SK-N-MC (cell line): ENCODE data around the gene EZH2.

ENCODE experiments used
- EZH2 ChIP-seq: fragments of 200-600 bp; sonication (generic); IDR thresholded peaks from one replicate; pipeline ENCODE4 v1.6.1; 2017; ENCODE audit warnings: antibody characterized with exemption
- FOXP2 ChIP-seq: optimal IDR thresholded peaks from 2 replicates; pipeline ENCODE3; 2011; ENCODE audit warnings: mild to moderate bottlenecking, moderate library complexity; ENCODE audit not compliant: insufficient read depth; ENCODE audit errors: extremely low read length, control extremely low read depth
- POLR2AphosphoS5 ChIP-seq: IDR thresholded peaks from 2 replicates; pipeline ENCODE4 v1.6.1; 2012; ENCODE audit warnings: mild to moderate bottlenecking, low read depth, low read length, borderline replicate concordance

- no peak for TF ChIP-seq EZH2
- TF ChIP-seq POLR2AphosphoS5, result no peak
- no peak for TF ChIP-seq FOXP2
Observed at GRCh38 chr7:148915211-148915610, 31.1 kb upstream of the EZH2 start.
